Measurements from ENCODE around the gene LY6G5B.
A peak's percentile ranks its signal among the peaks of the same experiment; 100 is the strongest.

Gene LY6G5B

GRCh38 chr6:31641370-31641769 is 28.4 kb upstream of the LY6G5B start:
- no peak for DNase-seq

- no peak for DNase-seq
These were observed 26.8 kb upstream of the LY6G5B start for GRCh38 chr6:31642798-31643570.

- no peak for DNase-seq
These were observed 25.8 kb upstream of the LY6G5B start for GRCh38 chr6:31643818-31644454.

DNA sequence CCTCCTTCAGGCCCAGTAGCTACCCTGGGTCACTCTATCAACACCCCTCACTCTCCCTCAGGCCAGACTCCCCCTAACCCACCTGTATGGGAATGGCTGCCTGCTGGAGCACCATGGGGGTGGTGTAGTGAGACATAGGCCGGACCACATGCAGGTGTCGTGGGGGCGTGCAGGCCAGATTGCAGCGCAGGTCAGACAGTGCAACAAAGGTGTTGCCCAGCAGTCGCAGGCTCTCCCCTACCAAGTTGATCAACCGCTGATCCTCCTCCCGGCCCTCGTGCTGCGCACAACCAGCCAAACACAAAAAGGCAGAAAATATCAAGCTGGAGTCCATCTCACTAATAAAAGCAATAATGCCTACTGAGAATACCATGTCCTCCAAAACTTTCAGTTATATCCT is 24.5 kb upstream of the LY6G5B start:
- no peak for DNase-seq

DNA sequence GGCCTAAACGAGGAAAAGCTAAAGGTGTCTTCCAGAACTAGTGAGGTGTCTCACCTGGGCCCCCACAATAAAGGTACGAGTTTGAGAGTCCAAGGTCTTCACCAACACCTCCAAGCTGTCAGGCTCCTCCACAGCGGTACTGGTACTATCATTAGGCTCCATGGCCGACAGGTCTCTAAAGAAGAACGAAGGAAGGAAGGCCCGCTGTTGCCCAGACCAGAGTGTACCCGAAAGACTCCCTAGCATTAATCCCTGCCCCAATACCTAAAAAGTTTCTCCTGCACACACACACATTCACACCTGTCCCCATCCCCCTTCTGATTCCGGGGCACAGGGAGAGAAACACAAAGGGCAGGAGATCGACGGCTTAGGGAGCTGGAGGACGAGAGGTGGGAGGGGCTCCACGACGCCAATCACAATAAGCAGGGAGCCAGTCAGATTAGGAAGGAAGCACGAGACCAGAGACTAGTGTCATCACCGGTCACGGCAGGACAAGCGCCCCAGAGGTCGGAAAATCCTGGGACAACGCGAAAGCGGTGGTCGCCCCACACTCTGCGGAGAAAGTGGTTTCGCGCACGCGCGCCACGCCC is 18.1 kb upstream of the LY6G5B start:
- no peak for DNase-seq

GRCh38 chr6:31652925-31653724 is 16.7 kb upstream of the LY6G5B start:
- DNase-seq = peak; percentile 100

GRCh38 chr6:31654574-31655348 is 15.0 kb upstream of the LY6G5B start:
- DNase-seq = no peak

DNA sequence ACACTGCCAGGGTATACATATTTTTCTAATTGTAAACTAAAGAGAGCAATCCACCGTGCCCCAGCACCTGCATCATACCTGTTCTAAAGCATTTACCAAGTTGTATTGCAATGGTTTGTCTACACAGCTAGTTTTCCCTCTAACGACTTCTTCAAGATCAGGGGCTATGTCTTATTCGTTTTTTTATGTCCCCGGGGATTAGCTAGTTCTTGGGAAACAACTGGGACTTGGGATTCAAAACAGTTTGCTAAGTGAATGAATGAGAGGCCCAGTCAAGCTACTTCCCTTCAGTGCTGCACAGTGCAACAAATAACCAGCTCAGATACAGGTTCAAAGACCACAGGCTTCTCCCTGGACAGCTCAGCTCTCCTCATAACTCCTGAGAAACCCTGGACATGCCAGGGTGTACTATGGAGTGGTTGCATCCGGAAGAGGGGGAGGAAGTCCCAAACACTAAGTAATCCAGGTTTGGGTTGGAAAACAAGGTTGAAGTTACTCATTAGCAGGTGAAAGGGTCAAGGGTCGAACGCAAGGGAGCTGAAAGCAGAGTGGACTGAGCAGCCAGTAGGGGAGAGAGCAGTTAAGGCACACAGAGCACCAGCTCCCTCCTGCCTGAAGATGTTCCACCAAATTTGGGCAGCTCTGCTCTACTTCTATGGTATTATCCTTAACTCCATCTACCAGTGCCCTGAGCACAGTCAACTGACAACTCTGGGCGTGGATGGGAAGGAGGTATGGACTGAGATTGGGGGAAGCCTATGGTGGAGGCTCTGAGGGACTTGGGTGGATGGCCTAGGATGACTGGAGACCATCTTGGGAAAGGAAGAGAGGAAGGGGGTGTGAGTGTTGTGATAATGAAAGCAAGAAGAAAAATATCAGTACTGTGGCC is 14.2 kb upstream of the LY6G5B start, which contains the start of gene APOM:
APOM (plus strand) TSS at position 546 of the 889 bp plus-strand sequence; CDS start at position 619, 73 bp downstream.
- no peak for DNase-seq

- no peak for DNase-seq
These were observed 12.2 kb upstream of the LY6G5B start for GRCh38 chr6:31657406-31658157.

- DNase-seq = no peak
These were observed 11.6 kb upstream of the LY6G5B start for GRCh38 chr6:31658158-31658688.

- DNase-seq = no peak
These were observed 10.7 kb upstream of the LY6G5B start for GRCh38 chr6:31658983-31659648.

- DNase-seq = no peak
These were observed 10.0 kb upstream of the LY6G5B start for GRCh38 chr6:31659649-31660380.

DNA sequence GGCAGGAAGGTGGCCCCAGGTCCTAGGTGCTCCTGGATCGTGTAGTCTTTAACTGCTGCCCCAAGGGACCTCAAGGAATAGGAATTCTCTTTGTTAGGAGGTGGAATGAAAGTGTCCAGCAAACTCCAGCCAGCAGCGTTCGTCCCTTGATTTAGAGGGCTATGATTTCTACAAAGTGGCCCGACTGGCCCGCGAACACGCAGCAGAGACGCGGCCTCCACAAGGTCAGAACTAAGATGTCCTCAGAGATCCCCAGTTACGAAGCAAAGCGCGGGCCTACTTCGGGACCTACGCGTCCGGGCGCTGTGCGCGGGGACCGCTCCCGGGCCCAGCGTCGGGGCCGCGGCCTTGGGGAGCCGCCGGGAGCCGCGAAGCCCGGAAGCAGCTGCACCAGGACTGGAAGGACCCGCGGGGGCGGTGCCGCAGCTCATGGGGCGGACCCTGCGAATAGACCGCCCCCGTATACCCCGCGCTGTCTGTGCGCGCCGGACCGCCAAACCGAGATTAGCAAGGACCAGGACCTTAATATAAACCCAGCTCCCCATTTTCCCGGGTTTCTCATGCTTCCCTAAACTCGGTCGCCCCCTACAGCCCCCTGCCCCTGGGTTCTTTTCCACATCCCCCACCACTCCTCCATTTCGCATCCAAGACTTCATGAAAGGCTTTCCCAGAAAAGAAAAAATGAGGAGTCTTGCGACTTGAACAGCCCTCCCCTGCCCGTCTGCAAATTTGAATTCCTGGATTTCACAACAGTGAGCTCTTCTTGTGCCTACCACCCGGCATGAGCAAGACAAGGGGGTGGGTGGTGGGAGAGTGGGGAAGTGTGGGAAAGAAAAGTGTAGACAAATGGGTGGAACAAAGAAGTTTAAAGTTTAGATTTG is 9.2 kb upstream of the LY6G5B start, which contains the start of gene C6orf47:
C6orf47 (minus strand) TSS at position 398 of the 881 bp plus-strand sequence. CDS start 831 bp downstream, outside the sequence.
- DNase-seq = peak; percentile 87

DNA sequence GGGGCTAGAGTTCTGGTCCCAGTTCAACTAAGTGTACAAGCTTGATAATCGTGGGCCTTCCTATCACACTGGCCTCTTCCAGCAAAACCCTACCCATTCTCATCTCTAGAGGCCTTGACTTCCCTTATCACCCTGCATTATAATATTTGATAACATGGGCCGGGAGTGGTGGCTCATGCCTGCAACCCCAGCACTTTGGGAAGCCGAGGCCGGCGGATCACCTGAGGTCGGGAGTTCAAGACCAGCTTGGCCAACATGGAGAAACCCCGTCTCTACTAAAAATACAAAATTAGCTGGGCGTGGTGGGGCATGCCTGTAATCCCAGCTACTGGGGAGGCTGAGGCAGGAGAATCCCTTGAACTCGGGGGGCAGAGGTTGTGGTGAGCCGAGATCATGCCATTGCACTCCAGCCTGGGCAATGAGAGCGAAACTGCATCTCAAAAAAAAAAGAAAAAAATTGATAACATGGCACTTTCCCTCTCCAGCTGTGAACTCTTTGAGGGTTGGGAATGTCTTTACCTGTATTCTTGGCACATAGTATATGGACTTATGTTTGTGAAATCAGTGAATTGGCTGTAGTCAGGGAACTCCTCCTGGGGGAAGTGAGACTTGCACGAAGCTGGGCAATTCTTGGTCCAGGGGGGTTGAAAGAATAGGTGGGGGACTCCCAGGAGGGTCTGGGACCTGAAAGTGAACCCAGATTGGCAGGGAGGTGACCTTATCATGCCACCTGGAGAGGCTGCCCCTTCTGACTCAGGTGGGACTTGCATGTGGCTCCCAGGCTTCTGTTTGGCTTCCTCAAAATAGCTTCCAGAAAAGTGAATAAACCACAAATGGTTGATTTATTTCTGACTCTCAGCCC is 8.3 kb upstream of the LY6G5B start:
- no peak for DNase-seq

GRCh38 chr6:31662124-31662723 is 7.6 kb upstream of the LY6G5B start:
- DNase-seq = no peak
